HG02840 (cell line): ENCODE data around the gene BCDIN3D.

Experiments used
- ATAC-seq: cut with Tn5 transposase; IDR thresholded peaks from one replicate; pipeline ENCODE4 v1.9.1; 2021; ENCODE audit warnings: mild to moderate bottlenecking, moderate library complexity, moderate number of reproducible peaks; ENCODE audit not compliant: unreplicated experiment, low FRiP score

BCDIN3D gene

GRCh38 chr12:49823951-49824350 is 19.0 kb downstream of the BCDIN3D start:
- no peak for ATAC-seq

- no peak for ATAC-seq
Observed at GRCh38 chr12:49823350-49823749, 19.6 kb downstream of the BCDIN3D start.

GRCh38 chr12:49821373-49822287 is 21.3 kb downstream of the BCDIN3D start:
- no peak for ATAC-seq

GRCh38 chr12:49819786-49820185 is 23.1 kb downstream of the BCDIN3D start:
- no peak for ATAC-seq

GRCh38 chr12:49818241-49818895 is 24.5 kb downstream of the BCDIN3D start:
- no peak for ATAC-seq

- ATAC-seq = no peak
Observed at GRCh38 chr12:49813131-49813530, 29.8 kb downstream of the BCDIN3D start.

- ATAC-seq = no peak
Observed at GRCh38 chr12:49811961-49812401, 30.9 kb downstream of the BCDIN3D start.

GRCh38 chr12:49811136-49811535 is 31.8 kb downstream of the BCDIN3D start:
- ATAC-seq = no peak

GRCh38 chr12:49809906-49810389 is 33.0 kb downstream of the BCDIN3D start:
- no peak for ATAC-seq

- no peak for ATAC-seq
Observed at GRCh38 chr12:49809381-49809905, 33.5 kb downstream of the BCDIN3D start.

- ATAC-seq = no peak
Observed at GRCh38 chr12:49808686-49809380, 34.1 kb downstream of the BCDIN3D start.

GRCh38 chr12:49807991-49808580 is 34.8 kb downstream of the BCDIN3D start:
- ATAC-seq = no peak

- ATAC-seq = no peak
Observed at GRCh38 chr12:49806877-49807276, 36.0 kb downstream of the BCDIN3D start.

GRCh38 chr12:49806321-49806813 is 36.5 kb downstream of the BCDIN3D start:
- ATAC-seq = no peak

GRCh38 chr12:49805409-49805808 is 37.5 kb downstream of the BCDIN3D start:
- ATAC-seq = no peak

GRCh38 chr12:49804821-49805220 is 38.1 kb downstream of the BCDIN3D start:
- ATAC-seq = no peak

- ATAC-seq = no peak
Observed at GRCh38 chr12:49803693-49804450, 39.0 kb downstream of the BCDIN3D start.

GRCh38 chr12:49801141-49802063 is 41.5 kb downstream of the BCDIN3D start:
- ATAC-seq = no peak
